GM18909 (cell line): Measurements from ENCODE around the gene KCNIP2.

Experiments used
- ATAC-seq: cut with Tn5 transposase; IDR thresholded peaks from one replicate; pipeline ENCODE4 v1.9.1; 2021; ENCODE audit warnings: mild to moderate bottlenecking; ENCODE audit not compliant: unreplicated experiment, poor library complexity

KCNIP2 gene

GRCh38 chr10:101829561-101830315 is 13.9 kb downstream of the KCNIP2 start:
- peak; percentile 25 for ATAC-seq

GRCh38 chr10:101828766-101829551 is 14.6 kb downstream of the KCNIP2 start:
- ATAC-seq: no peak

DNA sequence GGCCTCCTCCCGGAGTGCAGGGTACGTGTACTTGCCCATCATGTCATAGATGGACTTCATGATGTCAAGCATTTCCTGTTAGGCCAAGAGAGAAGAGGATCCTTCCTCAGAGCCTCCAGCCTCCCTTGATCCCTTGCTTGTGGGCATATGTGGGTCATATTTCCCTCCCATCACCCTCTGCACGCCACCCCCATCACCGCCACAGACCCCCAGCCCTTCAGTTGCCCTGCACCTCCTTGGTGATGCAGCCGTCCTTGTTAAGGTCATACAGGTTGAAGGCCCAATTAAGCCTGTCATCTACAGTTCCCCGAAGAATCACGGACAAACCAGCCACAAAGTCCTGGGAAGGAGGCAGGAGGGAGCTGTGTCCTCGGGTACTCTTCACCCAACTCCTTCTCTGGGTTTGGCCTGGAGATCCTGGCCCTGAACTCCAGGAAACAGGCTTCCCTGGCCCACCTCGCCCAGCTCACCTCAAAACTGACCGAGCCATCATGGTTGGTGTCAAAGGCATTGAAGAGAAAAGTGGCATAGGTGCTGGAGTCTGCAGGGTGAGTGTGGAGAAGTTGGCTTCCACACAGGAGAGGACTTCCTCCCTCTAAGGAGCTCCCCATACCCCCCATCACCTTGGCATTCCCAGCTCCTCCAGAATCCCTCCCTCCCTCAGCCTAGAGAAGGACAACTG is 15.5 kb downstream of the KCNIP2 start:
- no peak for ATAC-seq

DNA sequence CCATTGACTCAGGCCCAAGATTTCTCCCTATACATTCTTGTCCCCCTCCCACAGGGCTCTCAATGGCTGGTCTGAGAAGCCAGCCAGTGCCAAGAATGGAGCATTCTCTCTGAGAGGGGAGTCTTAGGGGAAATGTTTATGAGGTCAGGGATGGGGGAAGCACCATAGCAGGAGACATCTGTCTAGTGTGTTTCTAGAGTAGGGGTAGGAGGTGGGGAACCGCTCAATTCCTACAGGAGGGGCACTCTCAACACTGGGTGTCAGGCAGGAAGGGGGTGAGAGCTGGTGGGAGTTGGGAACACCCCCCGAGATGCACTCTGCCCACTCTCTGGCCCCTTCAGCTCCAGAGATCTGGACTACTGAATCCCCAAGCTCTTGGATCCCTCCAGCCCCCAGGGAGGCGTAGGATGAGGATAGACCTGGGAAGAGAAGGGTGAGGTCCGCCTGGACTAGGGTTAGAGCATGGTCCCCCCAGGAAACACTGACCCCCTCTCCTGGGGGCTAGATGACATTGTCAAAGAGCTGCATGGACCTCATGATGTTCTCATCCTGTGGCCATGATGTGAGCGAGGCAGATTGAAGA is 16.7 kb downstream of the KCNIP2 start:
- ATAC-seq: no peak

GRCh38 chr10:101824736-101825135 is 18.9 kb downstream of the KCNIP2 start:
- ATAC-seq: no peak

- peak; percentile 21 for ATAC-seq
Measured at GRCh38 chr10:101818872-101819633, 24.5 kb downstream of the KCNIP2 start.

DNA sequence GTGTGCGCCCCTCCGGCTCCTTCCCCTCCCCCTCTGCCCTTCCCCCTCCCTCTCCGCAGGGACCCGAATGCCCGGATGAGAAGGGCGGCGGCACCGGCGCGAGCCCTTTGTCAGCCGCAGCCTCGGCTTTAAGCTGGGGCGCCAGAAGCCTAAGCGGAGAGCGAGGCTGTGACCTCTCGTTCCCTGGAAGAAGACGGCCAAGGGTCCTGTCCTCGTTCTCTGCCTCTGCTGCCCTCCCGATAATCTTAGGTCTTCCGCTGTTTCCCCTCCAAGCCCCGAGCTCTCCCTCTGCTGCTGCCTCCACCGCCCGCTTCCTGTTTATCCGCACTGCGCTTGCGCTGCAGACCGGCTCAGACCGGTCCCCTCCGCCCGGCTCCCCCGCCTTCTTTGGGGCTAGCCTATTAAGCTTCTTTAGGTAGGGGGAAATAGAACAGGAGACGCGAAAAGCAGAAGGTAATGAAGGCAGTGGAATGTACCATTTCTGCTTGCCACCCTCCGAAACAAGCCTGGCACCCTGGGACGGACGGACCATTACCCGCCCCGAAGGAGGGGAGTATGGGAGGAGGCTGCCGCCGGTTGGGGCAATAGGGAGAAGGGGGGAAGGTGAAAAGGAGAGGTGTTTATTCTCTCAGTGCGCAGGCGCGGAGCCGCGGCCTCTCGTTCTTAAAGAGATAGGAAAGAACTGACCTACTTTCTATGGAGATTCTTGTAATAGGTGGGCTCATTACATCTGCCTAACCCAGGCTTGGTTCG is 25.3 kb downstream of the KCNIP2 start, which contains the start of gene OGA:
TSS of gene OGA (minus strand) at position 326 of the 753 bp plus-strand sequence. CDS start 422 bp downstream, outside the sequence.
- ATAC-seq: peak; percentile 91

DNA sequence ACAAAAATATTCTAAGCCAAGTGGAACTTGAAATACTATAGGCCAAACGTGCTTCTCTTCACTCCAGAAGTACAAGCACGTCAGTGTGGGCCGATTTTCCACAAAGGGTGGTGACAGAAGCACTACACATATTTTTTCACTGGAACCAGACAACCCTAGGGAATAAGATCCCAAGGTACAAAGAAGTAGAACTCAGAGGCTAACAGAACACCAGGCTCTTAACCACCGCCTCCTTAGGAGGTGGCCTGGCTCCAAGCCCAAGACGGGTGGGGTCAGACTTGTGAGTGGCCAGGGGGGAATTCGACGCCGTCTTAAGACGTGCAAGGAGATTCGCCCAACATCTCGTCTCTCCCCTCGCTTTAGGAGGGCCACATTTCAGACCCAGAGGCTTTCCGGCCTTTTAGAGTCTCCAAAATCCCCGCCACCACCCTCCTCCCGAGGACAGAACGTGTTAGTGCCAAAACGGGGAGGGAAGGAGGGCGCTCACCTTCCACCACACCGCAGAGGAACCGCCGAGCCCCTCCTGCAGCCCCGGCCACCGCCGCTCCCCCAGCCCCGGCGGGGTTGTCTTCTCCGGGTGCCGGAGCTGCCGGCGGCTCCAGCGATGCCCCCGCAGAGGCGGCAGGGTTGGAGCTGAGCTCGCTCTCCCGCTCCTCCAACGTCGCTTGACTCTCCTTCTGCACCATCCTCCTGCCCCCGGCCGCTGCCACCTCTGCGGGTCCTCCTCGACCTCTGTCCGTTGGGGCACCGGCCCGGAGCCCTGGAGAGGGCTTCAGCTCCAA is 26.1 kb downstream of the KCNIP2 start:
- peak; percentile 0 for ATAC-seq

DNA sequence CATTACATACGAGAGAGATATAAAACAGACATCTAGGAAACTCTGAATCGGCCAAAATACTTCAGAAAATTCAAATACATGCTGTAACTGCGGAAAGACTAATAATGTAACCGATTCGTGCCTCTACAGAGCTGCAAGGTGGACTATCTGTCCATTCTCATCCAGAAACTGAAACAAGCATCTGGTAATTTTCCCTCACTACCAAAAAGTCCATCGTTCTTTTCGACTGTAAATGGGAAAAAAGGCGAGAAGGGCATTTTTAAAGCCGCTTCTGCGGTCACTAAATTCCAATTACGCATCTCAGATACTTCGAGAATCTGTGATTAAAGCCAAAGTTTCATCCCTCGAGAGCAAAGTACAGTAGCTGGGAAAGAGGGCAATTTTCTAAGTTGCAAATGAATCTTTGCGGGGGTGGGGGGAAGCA is 26.7 kb downstream of the KCNIP2 start:
- ATAC-seq: no peak

- no peak for ATAC-seq
Measured at GRCh38 chr10:101816376-101816775, 27.2 kb downstream of the KCNIP2 start.

DNA sequence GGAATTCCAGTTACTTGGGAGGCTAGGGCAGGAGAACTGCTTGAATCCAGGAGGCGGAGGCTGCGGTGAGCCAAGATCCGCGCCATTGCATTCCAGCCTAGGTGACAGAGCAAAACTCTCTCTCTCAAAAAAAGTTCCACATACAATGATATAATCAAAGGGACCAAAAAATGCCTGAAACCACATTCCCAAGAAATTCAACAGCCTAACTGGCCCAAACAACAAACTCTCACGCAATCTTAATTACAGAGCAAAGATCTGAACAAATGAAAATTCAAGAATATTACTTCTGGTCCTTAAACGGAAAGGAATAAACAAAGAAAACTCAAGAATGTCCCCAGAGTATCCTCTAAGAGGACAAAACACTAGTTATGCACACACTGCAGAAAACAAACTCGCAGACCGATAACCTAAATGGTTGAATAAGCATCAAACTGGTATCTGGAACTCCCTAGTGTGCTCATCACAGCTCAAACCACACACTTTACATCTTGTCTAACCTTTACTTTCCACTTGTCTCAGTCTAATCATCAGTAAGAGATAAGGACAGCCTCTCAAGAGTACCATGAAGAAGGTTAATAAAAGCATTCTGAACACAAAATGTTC is 29.0 kb downstream of the KCNIP2 start:
- ATAC-seq: no peak

DNA sequence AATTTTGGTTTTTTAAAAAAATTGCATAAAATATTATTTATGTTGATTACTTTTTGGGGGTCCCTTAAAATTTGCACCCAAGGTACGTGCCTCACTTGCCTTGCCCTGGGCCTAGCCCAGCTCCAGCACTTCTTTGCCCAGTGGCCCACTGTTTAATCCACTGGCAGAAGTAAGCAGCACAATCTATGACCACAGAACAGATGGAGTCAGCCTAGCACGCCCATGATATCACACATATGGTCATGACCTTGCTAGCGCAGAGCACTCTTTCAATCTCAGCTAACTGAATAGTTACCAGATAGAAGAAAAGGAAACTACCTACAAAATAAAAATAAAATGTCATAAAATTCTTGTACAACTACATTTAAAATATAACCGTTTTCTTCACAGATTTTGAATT is 31.0 kb downstream of the KCNIP2 start:
- no peak for ATAC-seq

DNA sequence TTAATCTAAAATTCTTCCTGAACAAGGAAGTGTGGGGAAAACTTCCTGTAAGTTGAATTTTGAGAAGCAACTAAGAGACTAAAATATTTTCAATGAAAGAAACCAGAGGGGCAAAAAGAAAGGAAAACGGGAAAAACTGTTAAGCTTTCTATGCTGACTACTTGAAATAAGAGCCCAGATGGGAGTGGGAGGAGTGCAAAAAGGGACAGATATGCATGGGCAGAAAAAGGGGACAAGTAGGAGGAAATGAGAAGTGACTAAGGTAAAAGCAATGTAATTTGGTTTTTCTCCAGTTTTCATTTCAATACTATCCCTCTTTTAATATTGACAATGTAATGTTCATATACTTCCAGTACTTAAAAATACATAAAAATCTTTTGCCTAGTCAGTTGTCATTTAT is 36.4 kb downstream of the KCNIP2 start:
- no peak for ATAC-seq

- no peak for ATAC-seq
Measured at GRCh38 chr10:101803511-101803910, 40.1 kb downstream of the KCNIP2 start.

- no peak for ATAC-seq
Measured at GRCh38 chr10:101797403-101798059, 46.1 kb downstream of the KCNIP2 start.

GRCh38 chr10:101793526-101793925 is 50.1 kb downstream of the KCNIP2 start:
- ATAC-seq: no peak

GRCh38 chr10:101789686-101790085 is 53.9 kb downstream of the KCNIP2 start:
- no peak for ATAC-seq
